Measurements from ENCODE around the gene ZNRD2. TPM values are rescaled to one million over a fixed set of nuclear protein-coding genes. Genes with fewer than 3 reads are reported as not detected.
A peak's percentile ranks its signal among the peaks of the same experiment; 100 is the strongest.

The ZNRD2 gene
- total RNA-seq, 1 experiment from 2014 or later: 73.8 TPM

DNA sequence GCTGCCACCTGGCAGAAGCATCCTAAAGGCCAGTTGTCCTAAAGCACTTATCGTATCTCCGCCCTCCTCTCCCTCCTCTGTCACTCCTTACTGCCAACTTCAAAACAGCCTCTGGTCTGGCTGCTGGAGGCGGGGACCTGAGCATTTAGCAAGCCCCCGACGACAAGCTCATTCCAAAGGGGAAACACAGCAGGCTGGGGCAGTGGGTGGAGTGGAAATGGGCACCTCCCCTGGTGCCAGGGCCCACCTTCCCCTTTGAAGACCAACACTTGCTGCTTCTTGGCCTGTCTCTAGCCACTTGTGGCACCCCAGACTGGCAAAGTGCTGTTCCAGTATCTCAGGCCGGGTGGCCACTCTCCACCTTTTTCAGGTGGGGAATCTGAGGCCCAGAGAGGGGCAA is 40.1 kb downstream of the ZNRD2 start:
- DNase-seq (ENCODE audit: low spot score): no peak

DNA sequence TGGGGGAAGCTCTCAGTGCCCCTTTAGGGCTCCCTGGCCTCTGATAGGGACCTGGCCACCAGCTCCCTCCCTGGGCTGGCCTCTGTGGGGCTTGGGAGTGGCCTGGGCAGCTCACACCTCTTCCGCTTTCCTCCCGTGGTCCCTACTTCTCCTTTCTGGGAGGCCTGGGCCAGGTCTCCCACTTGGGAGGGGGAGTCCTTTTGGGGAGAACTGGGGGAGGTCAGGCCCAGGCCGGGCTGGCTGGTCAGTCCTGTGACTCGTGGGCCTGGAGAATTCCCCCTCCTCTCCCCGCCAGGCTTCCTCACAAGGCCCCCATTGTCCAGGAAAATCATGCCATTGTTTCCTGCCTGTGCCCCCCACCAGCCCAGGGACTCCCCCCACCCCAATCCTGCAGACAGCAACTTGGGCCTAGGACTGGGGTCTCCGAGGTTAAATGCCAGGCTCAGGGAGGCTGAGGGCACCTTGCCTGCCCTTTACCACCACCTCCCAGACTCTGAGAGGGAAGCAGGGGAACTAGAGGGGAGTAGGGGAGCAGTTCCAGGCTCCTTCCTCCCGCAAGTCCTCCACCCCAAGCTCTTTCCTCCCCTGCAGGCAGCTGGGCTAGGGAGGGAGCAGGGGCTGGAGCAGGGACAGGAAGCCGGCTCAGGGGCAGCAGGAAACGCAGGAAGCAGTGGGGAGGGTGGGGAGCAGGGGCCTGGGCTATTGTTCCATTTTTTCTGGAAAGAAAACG is 40.9 kb downstream of the ZNRD2 start:
- no peak for DNase-seq (ENCODE audit: low spot score)

DNA sequence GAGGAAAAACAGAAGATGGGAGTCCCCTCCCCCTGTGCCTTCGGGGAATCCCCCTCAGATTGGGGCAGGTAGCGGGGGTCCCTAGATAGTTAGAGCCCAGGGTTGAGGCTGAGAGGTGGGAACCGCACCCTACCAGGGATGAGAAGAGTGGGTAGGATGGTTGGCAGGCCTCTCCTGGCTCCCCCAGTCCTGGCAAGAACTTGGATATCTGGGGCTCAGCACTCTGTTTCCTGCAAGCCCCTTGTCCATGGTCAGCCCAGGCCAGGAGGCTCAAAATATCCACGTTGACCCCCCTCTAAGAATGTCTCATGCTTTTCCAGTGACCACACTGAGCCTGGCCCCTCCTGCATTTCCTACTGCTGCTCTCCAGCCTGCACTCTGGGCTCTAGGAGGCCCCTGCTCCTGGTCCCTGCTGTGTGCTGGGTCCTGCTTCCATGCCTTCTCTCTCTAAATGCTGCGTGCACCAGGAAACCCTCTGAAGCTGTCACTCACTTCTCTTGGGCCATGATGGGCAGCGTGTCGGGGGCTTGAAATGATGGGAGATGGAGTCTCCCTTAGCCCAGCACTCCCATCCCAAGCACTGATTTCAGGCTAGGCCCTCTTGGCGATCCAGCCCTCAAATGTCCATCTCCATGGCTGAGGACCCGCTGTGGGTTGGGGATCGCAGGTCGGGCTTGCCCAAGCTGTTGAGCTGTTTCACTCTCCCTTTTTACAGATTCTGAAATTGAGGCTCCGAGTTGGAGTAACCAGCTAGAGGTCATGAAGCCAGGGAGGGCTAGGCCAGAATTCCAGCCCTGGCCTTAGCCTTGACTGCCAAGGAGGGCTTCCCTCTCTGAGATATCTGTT is 41.7 kb downstream of the ZNRD2 start:
- no peak for DNase-seq (ENCODE audit: low spot score)

DNA sequence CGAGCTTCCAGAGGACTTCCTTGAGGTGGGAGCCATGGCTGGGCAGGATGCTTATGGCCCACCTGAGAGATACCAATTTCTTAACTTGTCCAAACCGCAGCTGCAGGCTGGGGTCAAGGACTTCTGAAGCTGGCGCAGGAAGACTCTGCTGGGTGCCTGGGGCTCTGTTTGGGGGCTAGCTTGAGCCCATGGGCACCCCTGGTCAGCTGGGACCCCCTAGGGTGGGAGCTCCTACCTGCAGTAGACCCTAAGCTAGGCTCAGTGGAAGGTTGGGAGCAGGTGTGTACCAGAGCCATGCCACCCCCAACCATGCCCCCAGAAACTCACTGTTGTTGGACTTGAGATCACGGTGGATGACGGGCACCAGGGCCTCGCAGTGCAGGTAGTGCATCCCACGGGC is 42.4 kb downstream of the ZNRD2 start:
- DNase-seq (ENCODE audit: low spot score): no peak

DNA sequence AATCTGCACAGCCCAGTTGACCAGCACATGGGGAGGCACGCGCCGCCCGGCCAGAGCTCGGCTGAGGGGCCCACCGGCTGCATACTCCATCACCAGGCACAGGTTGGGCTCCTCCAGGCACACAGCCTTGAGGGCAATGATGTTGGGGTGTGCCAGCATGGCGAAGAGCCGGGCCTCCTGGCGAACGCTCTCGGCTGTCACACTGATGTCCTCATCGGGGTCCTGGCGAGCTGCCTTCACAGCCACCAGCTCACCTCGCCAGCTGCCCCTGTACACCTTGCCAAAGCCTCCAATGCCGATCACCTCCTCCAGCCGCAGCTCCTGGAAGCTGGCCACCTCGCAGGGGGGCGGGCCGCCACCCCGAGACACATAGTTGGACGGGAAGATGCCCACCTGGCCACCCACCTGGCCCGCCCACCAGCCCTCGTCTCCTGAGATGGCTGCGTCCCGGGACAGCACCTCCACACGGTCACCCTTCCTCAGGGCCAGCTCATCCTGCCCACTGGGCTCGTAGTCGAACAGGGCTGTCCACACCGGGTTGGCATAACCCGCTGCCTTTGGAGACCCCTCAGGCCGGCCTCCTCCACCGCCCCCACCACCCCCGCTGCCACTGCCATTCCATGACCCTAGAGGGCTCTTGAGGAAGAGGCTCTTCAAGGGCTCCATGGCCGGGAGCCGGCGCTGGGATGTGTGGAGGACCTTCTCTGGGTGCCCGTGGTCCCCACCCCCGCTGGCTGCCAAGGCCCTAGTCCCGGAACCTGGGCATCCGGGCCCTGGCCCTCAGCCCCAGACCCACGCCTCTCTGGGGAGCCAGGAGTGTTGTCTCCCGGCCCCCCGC is 43.0 kb downstream of the ZNRD2 start:
- DNase-seq (ENCODE audit: low spot score): no peak

DNA sequence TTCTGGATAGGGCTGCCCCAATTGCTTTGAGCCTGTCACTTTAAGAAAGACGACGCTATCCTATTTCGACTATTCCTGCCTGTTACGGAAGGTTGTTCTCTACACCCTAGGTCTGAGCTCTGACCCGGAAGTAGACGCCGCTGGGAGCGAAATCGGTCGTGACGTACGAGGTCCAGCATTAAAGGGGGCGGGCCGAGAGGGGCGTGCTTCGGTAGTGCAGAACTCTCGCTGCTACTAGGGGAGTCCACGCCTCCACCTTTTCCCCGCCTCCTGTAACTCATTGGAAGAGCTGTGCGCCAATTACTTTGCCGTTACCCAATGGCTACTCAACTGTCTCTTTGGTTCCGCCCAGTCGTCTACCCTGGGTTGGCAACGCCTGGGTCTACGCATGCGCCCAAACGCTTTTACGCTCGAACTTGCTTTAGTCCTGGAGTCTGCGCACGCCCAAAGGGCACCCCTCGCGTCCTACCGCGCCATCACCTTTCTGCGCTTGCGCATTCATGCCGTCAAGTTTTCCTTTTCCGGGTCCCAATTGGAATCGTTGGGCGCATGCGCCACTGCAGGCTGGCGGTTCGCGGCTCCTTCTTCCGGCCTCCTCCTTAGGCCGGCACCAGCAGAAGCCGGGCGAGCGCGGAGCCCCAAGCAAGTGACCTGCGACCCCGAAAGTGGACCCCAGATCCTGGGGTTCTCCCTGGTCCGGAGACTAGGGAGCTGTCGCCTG is 45.1 kb downstream of the ZNRD2 start, which contains the start of gene PCNX3:
Gene PCNX3, plus strand, starts transcription at position 548 of the 721 bp plus-strand sequence. CDS start 536 bp downstream, outside the sequence.
- peak; percentile 100 for DNase-seq (ENCODE audit: low spot score)

DNA sequence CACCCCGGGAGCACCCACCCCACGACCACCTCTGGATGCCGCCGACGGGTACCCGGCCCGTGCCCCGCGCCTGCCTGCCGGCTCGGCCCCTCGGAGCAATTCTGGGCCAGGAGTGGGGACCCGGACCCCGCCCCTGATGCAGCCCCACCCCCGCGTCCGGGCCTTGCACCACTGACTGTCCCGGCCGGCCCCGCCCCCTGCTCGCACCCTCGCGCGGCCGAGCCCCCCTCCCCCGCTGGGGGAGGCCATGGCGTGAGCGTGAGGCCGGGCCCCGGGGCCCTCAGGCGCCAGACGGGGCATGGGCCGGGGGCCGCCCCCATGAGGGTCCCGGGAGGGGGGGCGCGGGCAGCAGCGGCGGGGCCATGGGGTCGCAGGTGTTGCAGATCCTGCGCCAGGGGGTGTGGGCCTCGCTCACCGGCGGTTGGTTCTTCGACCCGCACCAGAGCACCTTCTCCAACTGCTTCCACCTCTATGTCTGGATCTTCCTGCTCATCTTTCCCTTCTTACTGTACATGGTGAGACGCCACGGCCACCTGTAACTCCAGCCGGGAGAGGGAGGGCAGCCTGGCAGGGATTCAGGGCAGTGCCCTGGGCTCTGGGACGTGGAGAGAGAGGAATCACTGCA is 45.8 kb downstream of the ZNRD2 start:
- no peak for DNase-seq (ENCODE audit: low spot score)

DNA sequence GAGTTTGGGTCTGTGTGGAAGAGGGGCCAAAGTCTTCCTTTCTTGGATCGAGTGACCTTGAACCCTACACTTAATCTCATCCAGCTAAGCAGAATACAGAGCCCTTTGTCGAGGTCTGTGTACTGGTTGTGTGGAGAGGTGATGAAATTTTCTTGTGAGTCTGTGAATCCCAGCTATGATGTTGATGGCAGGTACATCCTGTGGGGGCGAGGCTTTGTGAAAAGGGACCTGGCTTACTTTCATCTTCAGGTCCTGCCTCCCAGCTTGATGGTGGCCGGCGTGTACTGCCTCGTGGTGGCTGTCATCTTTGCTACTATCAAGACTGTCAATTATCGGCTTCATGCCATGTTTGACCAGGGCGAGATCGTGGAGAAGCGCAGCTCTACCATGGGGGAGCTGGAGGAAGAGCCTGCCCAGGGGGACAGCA is 46.3 kb downstream of the ZNRD2 start:
- DNase-seq (ENCODE audit: low spot score): no peak

DNA sequence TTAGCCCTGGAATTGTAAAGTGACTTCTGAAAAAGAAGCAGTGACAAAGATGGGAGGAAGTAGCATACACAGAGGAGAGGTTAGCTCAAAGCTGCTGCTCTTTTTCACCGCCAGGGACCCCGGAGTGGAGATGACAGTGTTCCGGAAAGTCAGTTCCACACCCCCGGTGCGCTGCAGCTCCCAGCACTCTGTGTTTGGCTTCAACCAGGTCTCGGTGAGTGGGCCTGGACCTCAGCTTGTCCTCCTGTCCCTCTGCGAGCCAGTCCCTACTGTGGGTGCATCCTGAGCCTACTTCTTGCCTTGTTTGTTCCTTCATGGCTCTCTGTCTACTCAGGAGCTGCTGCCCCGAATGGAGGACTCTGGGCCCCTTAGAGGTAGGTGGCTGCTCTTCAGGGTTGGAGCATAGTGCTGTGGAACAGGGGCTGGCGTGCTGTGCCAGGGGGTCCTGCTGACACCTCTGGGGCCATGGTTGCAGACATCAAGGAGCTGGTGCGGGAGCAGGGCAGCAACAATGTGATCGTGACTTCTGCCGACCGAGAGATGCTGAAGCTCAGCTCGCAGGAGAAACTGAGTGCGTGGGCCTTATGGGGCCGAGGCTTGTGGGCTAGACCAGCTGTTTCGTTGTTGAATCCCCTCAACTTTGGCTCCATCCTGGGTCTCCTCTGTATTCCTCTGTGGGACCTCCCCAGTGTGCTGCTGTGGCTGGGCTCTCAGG is 47.0 kb downstream of the ZNRD2 start:
- DNase-seq (ENCODE audit: low spot score): no peak

DNA sequence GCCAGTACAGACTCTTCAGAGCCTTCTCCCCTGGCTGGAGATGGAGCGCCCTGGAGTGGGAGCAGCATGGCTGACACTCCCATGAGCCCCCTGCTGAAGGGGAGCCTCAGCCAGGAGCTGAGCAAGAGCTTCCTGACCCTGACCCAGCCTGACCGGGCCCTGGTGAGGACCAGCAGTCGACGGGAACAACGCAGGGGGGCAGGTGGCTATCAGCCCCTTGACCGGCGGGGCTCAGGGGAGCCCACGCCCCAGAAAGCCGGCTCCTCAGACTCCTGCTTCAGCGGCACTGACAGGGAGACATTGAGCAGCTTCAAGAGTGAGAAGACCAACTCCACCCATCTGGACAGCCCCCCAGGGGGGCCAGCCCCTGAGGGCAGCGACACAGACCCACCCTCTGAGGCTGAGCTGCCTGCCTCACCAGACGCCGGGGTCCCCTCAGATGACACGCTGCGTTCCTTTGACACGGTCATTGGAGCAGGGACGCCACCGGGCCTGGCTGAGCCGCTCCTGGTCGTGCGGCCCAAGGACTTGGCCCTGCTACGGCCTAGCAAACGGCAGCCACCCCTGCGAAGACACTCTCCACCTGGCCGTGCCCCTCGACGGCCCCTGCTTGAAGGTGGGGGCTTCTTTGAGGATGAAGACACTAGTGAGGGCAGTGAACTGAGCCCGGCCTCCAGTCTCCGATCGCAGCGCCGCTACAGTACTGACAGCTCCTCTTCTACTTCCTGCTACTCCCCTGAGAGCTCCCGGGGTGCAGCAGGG is 47.9 kb downstream of the ZNRD2 start:
- no peak for DNase-seq (ENCODE audit: low spot score)

DNA sequence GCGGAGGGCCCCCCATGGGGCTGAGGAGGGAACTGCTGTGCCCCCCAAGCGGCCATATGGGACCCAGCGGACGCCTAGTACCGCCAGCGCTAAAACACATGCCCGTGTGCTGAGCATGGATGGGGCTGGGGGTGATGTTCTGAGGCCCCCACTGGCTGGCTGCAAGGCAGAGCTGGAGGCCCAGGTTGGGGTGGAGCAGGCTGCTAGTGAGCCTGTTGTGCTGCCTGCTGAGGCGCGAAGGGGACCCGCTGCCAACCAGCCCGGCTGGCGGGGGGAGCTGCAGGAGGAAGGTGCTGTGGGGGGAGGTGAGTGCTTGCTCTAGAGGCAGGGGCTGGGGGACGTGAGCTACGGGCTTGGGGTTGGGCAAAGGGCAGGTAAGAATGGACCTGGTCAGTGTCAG is 48.5 kb downstream of the ZNRD2 start:
- DNase-seq (ENCODE audit: low spot score): no peak

DNA sequence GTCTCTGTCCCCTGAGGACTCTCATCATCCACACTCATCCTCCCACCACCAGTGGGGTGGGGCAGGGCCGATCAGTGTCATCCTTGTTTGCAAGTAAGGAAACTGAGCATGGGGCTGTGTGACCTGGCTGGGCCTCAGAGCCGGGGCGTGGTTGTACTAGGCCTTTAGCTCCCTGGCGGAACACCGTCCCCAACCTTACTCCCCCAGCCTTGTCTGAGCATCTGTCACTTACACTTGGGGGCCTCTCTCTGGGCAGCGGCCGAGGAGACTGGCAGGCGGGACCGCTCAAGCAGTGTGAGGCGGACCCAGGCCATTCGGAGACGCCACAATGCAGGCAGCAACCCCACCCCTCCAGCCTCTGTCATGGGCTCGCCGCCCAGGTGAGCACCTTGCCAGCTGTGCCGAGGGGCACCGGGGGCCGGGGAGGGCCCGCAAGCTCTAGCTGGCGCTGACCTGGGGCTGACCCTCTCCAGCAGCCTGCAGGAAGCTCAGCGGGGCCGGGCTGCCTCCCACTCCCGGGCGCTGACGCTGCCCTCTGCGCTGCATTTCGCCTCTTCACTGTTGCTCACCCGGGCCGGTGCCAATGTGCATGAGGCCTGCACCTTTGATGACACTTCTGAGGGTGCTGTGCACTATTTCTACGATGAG is 49.1 kb downstream of the ZNRD2 start:
- no peak for DNase-seq (ENCODE audit: low spot score)

DNA sequence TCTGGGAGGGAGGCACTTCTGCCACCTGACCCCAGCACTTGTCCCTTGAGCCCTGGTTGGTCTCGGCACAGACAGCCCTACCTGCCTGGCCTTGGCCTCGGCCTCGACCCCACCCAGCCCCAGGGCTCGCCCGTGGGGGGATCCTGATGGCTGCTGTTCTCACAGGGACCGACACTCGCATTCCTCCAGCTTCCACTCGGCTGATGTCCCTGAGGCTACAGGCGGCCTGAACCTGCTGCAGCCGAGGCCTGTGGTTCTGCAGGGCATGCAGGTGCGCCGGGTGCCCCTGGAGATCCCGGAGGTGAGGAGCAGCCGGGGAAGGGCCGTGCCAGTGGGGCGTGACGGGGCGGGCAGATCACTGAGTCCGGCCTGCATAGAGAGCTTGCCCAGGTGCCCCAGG is 50.4 kb downstream of the ZNRD2 start:
- no peak for DNase-seq (ENCODE audit: low spot score)

DNA sequence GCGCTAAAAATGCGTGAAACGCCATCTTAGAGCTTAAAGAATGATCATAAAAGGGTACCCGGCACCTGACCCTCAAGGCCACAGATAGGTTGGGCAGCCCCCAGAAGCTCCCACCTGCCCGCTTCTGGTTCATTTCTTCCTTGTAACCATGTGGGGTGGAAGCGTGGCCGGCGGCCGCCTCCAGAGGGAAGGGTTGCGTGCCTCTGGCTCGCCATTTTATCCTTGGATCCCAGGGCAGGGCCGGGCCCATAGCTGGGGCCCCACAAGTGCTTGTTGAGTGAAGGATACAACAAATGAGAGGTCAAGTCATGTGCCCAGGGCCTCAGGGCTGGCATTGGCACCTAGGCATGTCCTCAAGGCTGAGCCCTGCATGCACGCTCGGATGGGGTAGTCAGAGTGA is 51.2 kb downstream of the ZNRD2 start:
- DNase-seq (ENCODE audit: low spot score): no peak

Other genes with a start within 250 kb of the ZNRD2 start
- 29.0 and 29.2 TPM in 2 replicates for gene DPF2, start 236.6 kb upstream of the ZNRD2 start, total RNA-seq (2014; rRNA removed; shearing (Covaris generic))
- gene TIGD3, start 215.7 kb upstream of the ZNRD2 start, total RNA-seq (2014; rRNA removed; shearing (Covaris generic)): 1.1 and 1.6 TPM in 2 replicates
- 0.10 and 0.91 TPM in 2 replicates for gene SLC25A45, start 187.8 kb upstream of the ZNRD2 start, total RNA-seq (2014; rRNA removed; shearing (Covaris generic))
- gene FRMD8, start 183.8 kb upstream of the ZNRD2 start, total RNA-seq (2014; rRNA removed; shearing (Covaris generic)): 16.3 and 37.3 TPM in 2 replicates
- gene NEAT1, start 147.7 kb upstream of the ZNRD2 start, total RNA-seq (2014; rRNA removed; shearing (Covaris generic)): 2.9 and 3.4 TPM in 2 replicates
- gene MALAT1, start 71.4 kb upstream of the ZNRD2 start, total RNA-seq (2014; rRNA removed; shearing (Covaris generic)): 168 and 177 TPM in 2 replicates
- gene SCYL1, start 45.4 kb upstream of the ZNRD2 start, total RNA-seq (2014; rRNA removed; shearing (Covaris generic)): 34.5 and 38.6 TPM in 2 replicates
- 4.2 and 6.3 TPM in 2 replicates for gene LTBP3, start 12.1 kb upstream of the ZNRD2 start, total RNA-seq (2014; rRNA removed; shearing (Covaris generic))
- 27.5 and 43.1 TPM in 2 replicates for gene FAM89B, start 2.1 kb downstream of the ZNRD2 start, total RNA-seq (2014; rRNA removed; shearing (Covaris generic))
- gene EHBP1L1, start 5.6 kb downstream of the ZNRD2 start, total RNA-seq (2014; rRNA removed; shearing (Covaris generic)): 27.9 and 40.0 TPM in 2 replicates
- gene KCNK7, start 25.3 kb downstream of the ZNRD2 start, total RNA-seq (2014; rRNA removed; shearing (Covaris generic)): not detected in 2 replicates
- gene MAP3K11, start 43.7 kb downstream of the ZNRD2 start, total RNA-seq (2014; rRNA removed; shearing (Covaris generic)): 7.4 and 9.1 TPM in 2 replicates
- gene PCNX3, start 45.3 kb downstream of the ZNRD2 start, total RNA-seq (2014; rRNA removed; shearing (Covaris generic)): 11.7 TPM in 2 replicates
- 11.3 and 18.4 TPM in 2 replicates for gene SIPA1, start 67.6 kb downstream of the ZNRD2 start, total RNA-seq (2014; rRNA removed; shearing (Covaris generic))
- gene RELA, start 92.4 kb downstream of the ZNRD2 start, total RNA-seq (2014; rRNA removed; shearing (Covaris generic)): 26.3 and 48.1 TPM in 2 replicates
- 39.1 and 45.1 TPM in 2 replicates for gene KAT5, start 141.8 kb downstream of the ZNRD2 start, total RNA-seq (2014; rRNA removed; shearing (Covaris generic))
- 24.2 and 36.1 TPM in 2 replicates for gene RNASEH2C, start 150.3 kb downstream of the ZNRD2 start, total RNA-seq (2014; rRNA removed; shearing (Covaris generic))
- gene AP5B1, start 210.5 kb downstream of the ZNRD2 start, total RNA-seq (2014; rRNA removed; shearing (Covaris generic)): 4.6 and 6.1 TPM in 2 replicates
- not detected in 2 replicates for gene OVOL1, start 216.6 kb downstream of the ZNRD2 start, total RNA-seq (2014; rRNA removed; shearing (Covaris generic))